Measurements from ENCODE around the gene UNC5C. TPM values are rescaled to one million over a fixed set of nuclear protein-coding genes. Genes with fewer than 3 reads are reported as not detected.

UNC5C gene
- total RNA-seq, 1 donor from 2014 or later: 0.70 TPM

GRCh38 chr4:95340191-95340590 lies 208.6 kb downstream of the UNC5C start:
- Mint-ChIP-seq H3K4me3 (ENCODE audit: unreplicated experiment) (no peak overlapping the region), H3K9me3 (ENCODE audit: unreplicated experiment) (peaks cover 16% of the 10 kb centered on the region), H3K27ac (ENCODE audit: unreplicated experiment) (no peak overlapping the region), H3K36me3 (ENCODE audit: unreplicated experiment) (peaks cover 5% of the 10 kb centered on the region), H3K4me1 (ENCODE audit: unreplicated experiment) (no peaks in the 10 kb centered on the region), H3K27me3 (ENCODE audit: unreplicated experiment) (peaks cover 11% of the 10 kb centered on the region)
- no peak for TF ChIP-seq CTCF (IDR thresholded peaks at IDR 0.05)
- DNase-seq (ENCODE audit: extremely low spot score, unreplicated experiment): no peak

- no peak for DNase-seq (ENCODE audit: extremely low spot score, unreplicated experiment)
- no peaks in the 10 kb centered on the region for H3K36me3 Mint-ChIP-seq (ENCODE audit: unreplicated experiment)
- H3K27me3 Mint-ChIP-seq (ENCODE audit: unreplicated experiment): no peaks in the 10 kb centered on the region
- H3K4me1 Mint-ChIP-seq (ENCODE audit: unreplicated experiment): no peaks in the 10 kb centered on the region
- H3K27ac Mint-ChIP-seq (ENCODE audit: unreplicated experiment): no peak overlapping the region
- no peaks in the 10 kb centered on the region for H3K9me3 Mint-ChIP-seq (ENCODE audit: unreplicated experiment)
- no peak for TF ChIP-seq CTCF (IDR thresholded peaks at IDR 0.05)
- H3K4me3 Mint-ChIP-seq (ENCODE audit: unreplicated experiment): no peak overlapping the region
Observed at GRCh38 chr4:95325665-95326064, 223.1 kb downstream of the UNC5C start.

- H3K4me1 Mint-ChIP-seq (ENCODE audit: unreplicated experiment): no peaks in the 10 kb centered on the region
- no peak for TF ChIP-seq CTCF (IDR thresholded peaks at IDR 0.05)
- no peaks in the 10 kb centered on the region for H3K9me3 Mint-ChIP-seq (ENCODE audit: unreplicated experiment)
- H3K27me3 Mint-ChIP-seq (ENCODE audit: unreplicated experiment): peaks cover 3% of the 10 kb centered on the region
- no peaks in the 10 kb centered on the region for H3K36me3 Mint-ChIP-seq (ENCODE audit: unreplicated experiment)
- DNase-seq (ENCODE audit: extremely low spot score, unreplicated experiment): no peak
- H3K27ac Mint-ChIP-seq (ENCODE audit: unreplicated experiment): no peak overlapping the region
- H3K4me3 Mint-ChIP-seq (ENCODE audit: unreplicated experiment): no peak overlapping the region
Observed at GRCh38 chr4:95319169-95319568, 229.6 kb downstream of the UNC5C start.

GRCh38 chr4:95318483-95318882 lies 230.3 kb downstream of the UNC5C start:
- no peak overlapping the region for H3K4me3 Mint-ChIP-seq (ENCODE audit: unreplicated experiment)
- no peak for TF ChIP-seq CTCF (IDR thresholded peaks at IDR 0.05)

GRCh38 chr4:95318044-95318443 lies 230.7 kb downstream of the UNC5C start:
- Mint-ChIP-seq H3K27me3 (ENCODE audit: unreplicated experiment) (peaks cover 3% of the 10 kb centered on the region), H3K27ac (ENCODE audit: unreplicated experiment) (no peak overlapping the region), H3K4me3 (ENCODE audit: unreplicated experiment) (no peak overlapping the region), H3K36me3 (ENCODE audit: unreplicated experiment) (no peaks in the 10 kb centered on the region), H3K9me3 (ENCODE audit: unreplicated experiment) (no peaks in the 10 kb centered on the region), H3K4me1 (ENCODE audit: unreplicated experiment) (no peaks in the 10 kb centered on the region)
- TF ChIP-seq CTCF (IDR thresholded peaks at IDR 0.05): no peak
- DNase-seq (ENCODE audit: extremely low spot score, unreplicated experiment): no peak

More at GRCh38 chr4:95318483-95318882, 230.3 kb downstream of the UNC5C start:
- no peak for DNase-seq (ENCODE audit: extremely low spot score, unreplicated experiment)
- no peaks in the 10 kb centered on the region for H3K4me1 Mint-ChIP-seq (ENCODE audit: unreplicated experiment)
- no peaks in the 10 kb centered on the region for H3K9me3 Mint-ChIP-seq (ENCODE audit: unreplicated experiment)
- peaks cover 3% of the 10 kb centered on the region for H3K27me3 Mint-ChIP-seq (ENCODE audit: unreplicated experiment)
- H3K36me3 Mint-ChIP-seq (ENCODE audit: unreplicated experiment): no peaks in the 10 kb centered on the region
- H3K27ac Mint-ChIP-seq (ENCODE audit: unreplicated experiment): no peak overlapping the region

All from osteocyte (in vitro differentiated cells).